ENCODE data around the gene NKX2-2. TPM values are rescaled to one million over a fixed set of nuclear protein-coding genes. Genes with fewer than 3 reads are reported as not detected.
A peak's percentile ranks its signal among the peaks of the same experiment; 100 is the strongest.

The NKX2-2 gene
- total RNA-seq, 2 donors from 2014 or later: not detected

GRCh38 chr20:21527908-21528307, 14.0 kb upstream of the NKX2-2 start:
- TF ChIP-seq CTCF (IDR thresholded peaks at IDR 0.05): no peak
- peaks cover 0 to 4% of the 10 kb centered on the region in 2 donors for H3K4me1 ChIP-seq
- no peak overlapping the region for H3K27ac ChIP-seq
- H3K4me3 ChIP-seq: no peak overlapping the region
- peaks cover 7 to 13% of the 10 kb centered on the region in 2 donors for H3K27me3 ChIP-seq
- no peaks in the 10 kb centered on the region for H3K36me3 ChIP-seq
- DNase-seq (ENCODE audit: low spot score): no peak
- no peaks in the 10 kb centered on the region for H3K9me3 ChIP-seq

- H3K4me1 ChIP-seq: peaks cover 0 to 15% of the 10 kb centered on the region in 2 donors
- no peak overlapping the region for H3K4me3 ChIP-seq
- no peak for TF ChIP-seq CTCF (IDR thresholded peaks at IDR 0.05)
- H3K27ac ChIP-seq: no peak overlapping the region
- H3K9me3 ChIP-seq: no peaks in the 10 kb centered on the region
- no peak for DNase-seq (ENCODE audit: low spot score)
- H3K27me3 ChIP-seq: peaks cover 10 to 19% of the 10 kb centered on the region in 2 donors
- no peaks in the 10 kb centered on the region for H3K36me3 ChIP-seq
Measured at GRCh38 chr20:21526776-21527175, 12.9 kb upstream of the NKX2-2 start.

DNA sequence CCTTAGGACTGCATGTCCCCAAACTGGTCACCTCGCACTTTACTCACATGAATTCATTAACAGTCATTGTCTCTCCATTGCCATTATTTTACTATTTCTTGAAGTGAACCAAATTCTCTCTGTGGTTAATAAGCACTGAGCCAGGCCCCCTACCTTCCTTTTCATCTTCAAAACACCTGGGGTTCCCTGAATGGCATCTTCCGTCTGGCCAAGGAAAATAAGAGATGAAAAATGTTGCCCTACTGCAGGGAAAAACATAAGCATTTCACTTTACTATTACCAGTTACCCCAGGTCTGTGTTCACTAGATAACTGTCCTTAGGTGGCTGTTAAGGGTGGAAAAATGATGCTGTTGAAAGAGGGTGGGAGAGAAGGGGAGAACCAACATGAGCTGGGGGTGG, 10.0 kb upstream of the NKX2-2 start:
- peaks cover 31 to 41% of the 10 kb centered on the region in 2 donors for H3K27me3 ChIP-seq
- no peaks in the 10 kb centered on the region for H3K36me3 ChIP-seq
- no peak overlapping the region for H3K4me3 ChIP-seq
- H3K9me3 ChIP-seq: no peaks in the 10 kb centered on the region
- TF ChIP-seq CTCF (IDR thresholded peaks at IDR 0.05): no peak
- H3K4me1 ChIP-seq: peaks cover 0 to 23% of the 10 kb centered on the region in 2 donors
- no peak for DNase-seq (ENCODE audit: low spot score)
- no peak overlapping the region for H3K27ac ChIP-seq

- no peak for TF ChIP-seq CTCF (IDR thresholded peaks at IDR 0.05)
- H3K27me3 ChIP-seq: peaks cover 37 to 46% of the 10 kb centered on the region in 2 donors
- H3K27ac ChIP-seq: no peak overlapping the region
- DNase-seq (ENCODE audit: low spot score): no peak
- no peak overlapping the region for H3K4me3 ChIP-seq
- no peaks in the 10 kb centered on the region for H3K9me3 ChIP-seq
- peaks cover 0 to 23% of the 10 kb centered on the region in 2 donors for H3K4me1 ChIP-seq
- no peaks in the 10 kb centered on the region for H3K36me3 ChIP-seq
Measured at GRCh38 chr20:21523281-21523868, 9.5 kb upstream of the NKX2-2 start.

DNA sequence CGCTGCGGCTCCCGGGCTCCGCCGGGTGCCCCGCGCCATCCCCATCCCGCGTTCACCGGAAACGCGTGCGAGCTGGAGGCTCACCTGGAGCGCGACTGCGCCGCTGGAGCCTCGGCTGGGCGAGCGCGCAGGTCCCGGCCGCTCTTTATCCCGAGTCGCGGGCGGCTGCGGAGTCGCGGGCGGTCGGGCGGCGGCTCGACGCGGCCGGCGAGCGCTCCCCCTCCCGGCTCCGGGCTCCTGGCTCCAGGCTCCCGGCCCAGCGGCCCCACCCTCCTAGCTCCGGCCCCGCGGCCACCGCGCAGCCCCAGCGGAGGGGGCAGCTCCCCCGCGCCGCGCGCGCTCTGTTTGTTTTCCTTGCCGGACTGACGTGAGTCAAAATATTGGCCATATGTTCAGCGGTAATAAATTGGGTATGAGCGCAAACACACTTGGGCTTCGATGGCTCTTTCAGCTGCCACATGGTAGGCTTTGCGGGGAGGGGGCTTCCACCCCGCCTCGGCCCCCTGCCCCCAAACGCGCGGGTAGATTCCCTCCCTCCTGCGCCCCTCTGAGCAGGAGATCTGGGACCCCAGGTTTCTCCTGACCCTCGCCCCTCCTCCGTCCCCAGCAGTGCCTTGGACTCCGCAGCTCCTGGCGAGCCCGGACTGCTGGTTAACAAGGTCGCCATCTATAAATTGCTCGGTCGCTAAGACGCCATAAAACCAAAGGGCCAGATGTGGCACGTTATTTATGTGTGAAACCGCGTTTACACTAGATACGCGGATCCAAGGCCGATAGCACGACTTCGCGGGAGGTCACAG, 8.8 kb upstream of the NKX2-2 start:
- Histone ChIP-seq H3K9me3 (no peaks in the 10 kb centered on the region), H3K36me3 (no peaks in the 10 kb centered on the region), H3K27ac (no peak overlapping the region), H3K27me3 (peaks cover 44 to 48% of the 10 kb centered on the region in 2 donors), H3K4me3 (peak overlapping the region in 1 of 2 donors; percentile 31), H3K4me1 (peaks cover 0 to 23% of the 10 kb centered on the region in 2 donors)
- DNase-seq (ENCODE audit: low spot score): no peak
- no peak for TF ChIP-seq CTCF (IDR thresholded peaks at IDR 0.05)
